NCI-H1092 (cell line): ENCODE data around the gene OR4B1.

Experiments used
- DNase-seq: peaks from one replicate; lab custom pipeline; 2025; lab: John Stamatoyannopoulos, UW

OR4B1 gene

DNA sequence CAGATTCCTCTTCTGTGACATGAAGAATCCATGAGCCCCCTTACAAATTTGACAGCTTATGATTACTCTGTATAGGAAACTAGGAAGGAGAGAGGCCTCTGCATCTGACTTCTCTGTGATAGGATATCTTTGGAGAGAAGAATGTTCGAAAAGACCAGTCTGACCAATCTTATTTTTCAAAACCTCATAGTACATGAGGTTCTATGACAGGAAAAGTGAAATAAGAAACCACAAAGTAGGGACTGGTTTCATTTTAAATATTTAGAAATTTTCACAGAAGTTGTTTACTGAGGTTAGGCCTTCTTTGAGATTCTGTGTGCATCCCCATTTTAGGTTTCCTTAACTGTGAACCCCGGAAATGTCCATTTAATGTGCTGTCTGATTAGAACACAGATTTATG, 45.0 kb downstream of the OR4B1 start:
- no peak for DNase-seq

DNA sequence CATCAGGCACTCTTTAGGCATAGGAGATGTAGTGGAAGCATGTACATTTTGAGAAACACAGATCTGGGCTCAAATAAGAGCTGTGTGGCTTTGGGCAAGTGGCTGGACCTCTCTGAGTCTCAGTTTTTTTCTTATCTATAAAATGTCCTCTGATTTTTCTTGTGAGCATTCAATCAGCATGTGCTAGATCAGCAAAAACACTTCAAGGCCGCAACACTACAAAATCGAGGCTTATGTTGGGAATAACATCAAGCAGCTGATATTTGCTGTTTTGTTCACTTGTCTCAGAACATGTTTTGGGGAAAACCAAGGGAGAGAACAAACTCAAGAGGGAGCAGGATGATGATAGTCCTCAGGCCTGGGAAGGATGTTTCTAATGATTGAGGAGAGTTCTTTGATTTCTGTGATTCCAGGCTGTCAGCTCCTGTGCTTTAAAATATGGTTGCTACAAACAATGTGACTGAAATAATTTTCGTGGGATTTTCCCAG, 46.9 kb downstream of the OR4B1 start, which contains the start of gene OR4X1:
Gene OR4X1 (plus strand): TSS at position 439 of the 489 bp plus-strand sequence. CDS start 0 bp downstream, at position 439.
- DNase-seq, result no peak
